Measurements from ENCODE around the gene FOXD2. TPM values are rescaled to one million over a fixed set of nuclear protein-coding genes. Genes with fewer than 3 reads are reported as not detected.

Gene FOXD2
- total RNA-seq, 1 experiment from 2014 or later: 0.07 TPM

- ChIA-PET CTCF (interaction anchor here (2.0 to 8.7 kb wide), 4 partner anchors 14 to 308 kb away, joined by 6 to 109 read pairs (median 14); partner anchors contain the start of gene FOXD2), POLR2A (no interaction called here)
- H3K27me3 Mint-ChIP-seq (ENCODE audit: low read depth): peaks cover 91% of the 10 kb centered on the region
- ATAC-seq (no peak), DNase-seq (ENCODE audit: low spot score) (no peak)
- H3K27ac Mint-ChIP-seq: no peak overlapping the region
- no peaks in the 10 kb centered on the region for H3K36me3 Mint-ChIP-seq
- no peak for TF ChIP-seq SP1 (CRISPR knock-in tag; conservative IDR thresholded peaks at IDR 0.05)
- TF ChIP-seq, protein P1, sequence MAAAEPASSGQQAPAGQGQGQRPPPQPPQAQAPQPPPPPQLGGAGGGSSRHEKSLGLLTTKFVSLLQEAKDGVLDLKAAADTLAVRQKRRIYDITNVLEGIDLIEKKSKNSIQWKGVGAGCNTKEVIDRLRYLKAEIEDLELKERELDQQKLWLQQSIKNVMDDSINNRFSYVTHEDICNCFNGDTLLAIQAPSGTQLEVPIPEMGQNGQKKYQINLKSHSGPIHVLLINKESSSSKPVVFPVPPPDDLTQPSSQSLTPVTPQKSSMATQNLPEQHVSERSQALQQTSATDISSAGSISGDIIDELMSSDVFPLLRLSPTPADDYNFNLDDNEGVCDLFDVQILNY (CRISPR knock-in tag; IDR thresholded peaks at IDR 0.05): no peak
- TF ChIP-seq, protein P2, sequence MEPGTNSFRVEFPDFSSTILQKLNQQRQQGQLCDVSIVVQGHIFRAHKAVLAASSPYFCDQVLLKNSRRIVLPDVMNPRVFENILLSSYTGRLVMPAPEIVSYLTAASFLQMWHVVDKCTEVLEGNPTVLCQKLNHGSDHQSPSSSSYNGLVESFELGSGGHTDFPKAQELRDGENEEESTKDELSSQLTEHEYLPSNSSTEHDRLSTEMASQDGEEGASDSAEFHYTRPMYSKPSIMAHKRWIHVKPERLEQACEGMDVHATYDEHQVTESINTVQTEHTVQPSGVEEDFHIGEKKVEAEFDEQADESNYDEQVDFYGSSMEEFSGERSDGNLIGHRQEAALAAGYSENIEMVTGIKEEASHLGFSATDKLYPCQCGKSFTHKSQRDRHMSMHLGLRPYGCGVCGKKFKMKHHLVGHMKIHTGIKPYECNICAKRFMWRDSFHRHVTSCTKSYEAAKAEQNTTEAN (CRISPR knock-in tag; IDR thresholded peaks at IDR 0.05): no peak
- H3K9me3 Mint-ChIP-seq: no peaks in the 10 kb centered on the region
- peaks cover 8% of the 10 kb centered on the region for H3K4me1 Mint-ChIP-seq
- peak overlapping the region; percentile 38; the same call in 1 of the 2 replicates for H3K4me3 Mint-ChIP-seq
Measured at GRCh38 chr1:47418122-47418521, 19.7 kb upstream of the FOXD2 start.

DNA sequence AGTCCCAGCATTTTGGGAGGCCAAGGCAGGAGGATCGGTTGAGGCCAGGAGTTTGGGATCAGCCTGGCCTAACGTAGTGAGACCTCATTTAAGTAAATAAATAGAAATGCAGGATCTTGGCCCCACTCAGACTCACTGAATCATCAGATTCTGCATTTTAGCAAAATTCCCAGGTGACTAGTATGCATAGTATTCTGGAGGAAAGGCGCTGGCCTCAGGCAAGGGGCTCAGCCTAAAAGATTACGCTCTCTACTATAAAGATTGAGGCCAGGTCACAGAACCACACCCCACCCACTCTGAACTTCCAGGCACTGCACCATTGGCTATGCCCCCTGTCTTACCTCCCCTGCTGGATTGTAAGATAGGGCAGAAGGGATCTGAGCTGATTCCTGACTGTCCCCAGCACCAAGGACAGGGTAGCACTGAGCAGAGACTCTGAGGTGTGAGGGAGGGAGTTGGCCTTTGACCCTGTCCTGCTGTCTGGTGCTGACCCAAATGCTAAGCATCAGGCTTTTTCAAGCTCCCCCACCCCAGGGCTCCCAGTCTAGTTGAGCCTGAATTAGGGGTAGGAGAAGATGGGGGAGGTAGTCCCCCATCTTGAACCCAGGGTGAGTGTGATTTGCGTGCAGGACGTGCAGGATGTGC lies 19.0 kb upstream of the FOXD2 start:
- peaks cover 89% of the 10 kb centered on the region for H3K27me3 Mint-ChIP-seq (ENCODE audit: low read depth)
- TF ChIP-seq ATF2 (CRISPR knock-in tag; IDR thresholded peaks at IDR 0.05; ENCODE audit: borderline replicate concordance, low read depth) (no peak), ZMAT4 (CRISPR knock-in tag; IDR thresholded peaks at IDR 0.05) (no peak), ZBTB21 (CRISPR knock-in tag; IDR thresholded peaks at IDR 0.05; ENCODE audit: borderline replicate concordance) (no peak), TCF7 (CRISPR knock-in tag; IDR thresholded peaks at IDR 0.05; ENCODE audit: low read depth) (no peak), HMGA2 (CRISPR knock-in tag; IDR thresholded peaks at IDR 0.05) (no peak), RORB (CRISPR knock-in tag; IDR thresholded peaks at IDR 0.05) (no peak), MYBL2 (CRISPR knock-in tag; IDR thresholded peaks at IDR 0.05) (no peak)
- TF ChIP-seq, protein P2 (CRISPR knock-in tag; IDR thresholded peaks at IDR 0.05): no peak
- TF ChIP-seq, protein P3, sequence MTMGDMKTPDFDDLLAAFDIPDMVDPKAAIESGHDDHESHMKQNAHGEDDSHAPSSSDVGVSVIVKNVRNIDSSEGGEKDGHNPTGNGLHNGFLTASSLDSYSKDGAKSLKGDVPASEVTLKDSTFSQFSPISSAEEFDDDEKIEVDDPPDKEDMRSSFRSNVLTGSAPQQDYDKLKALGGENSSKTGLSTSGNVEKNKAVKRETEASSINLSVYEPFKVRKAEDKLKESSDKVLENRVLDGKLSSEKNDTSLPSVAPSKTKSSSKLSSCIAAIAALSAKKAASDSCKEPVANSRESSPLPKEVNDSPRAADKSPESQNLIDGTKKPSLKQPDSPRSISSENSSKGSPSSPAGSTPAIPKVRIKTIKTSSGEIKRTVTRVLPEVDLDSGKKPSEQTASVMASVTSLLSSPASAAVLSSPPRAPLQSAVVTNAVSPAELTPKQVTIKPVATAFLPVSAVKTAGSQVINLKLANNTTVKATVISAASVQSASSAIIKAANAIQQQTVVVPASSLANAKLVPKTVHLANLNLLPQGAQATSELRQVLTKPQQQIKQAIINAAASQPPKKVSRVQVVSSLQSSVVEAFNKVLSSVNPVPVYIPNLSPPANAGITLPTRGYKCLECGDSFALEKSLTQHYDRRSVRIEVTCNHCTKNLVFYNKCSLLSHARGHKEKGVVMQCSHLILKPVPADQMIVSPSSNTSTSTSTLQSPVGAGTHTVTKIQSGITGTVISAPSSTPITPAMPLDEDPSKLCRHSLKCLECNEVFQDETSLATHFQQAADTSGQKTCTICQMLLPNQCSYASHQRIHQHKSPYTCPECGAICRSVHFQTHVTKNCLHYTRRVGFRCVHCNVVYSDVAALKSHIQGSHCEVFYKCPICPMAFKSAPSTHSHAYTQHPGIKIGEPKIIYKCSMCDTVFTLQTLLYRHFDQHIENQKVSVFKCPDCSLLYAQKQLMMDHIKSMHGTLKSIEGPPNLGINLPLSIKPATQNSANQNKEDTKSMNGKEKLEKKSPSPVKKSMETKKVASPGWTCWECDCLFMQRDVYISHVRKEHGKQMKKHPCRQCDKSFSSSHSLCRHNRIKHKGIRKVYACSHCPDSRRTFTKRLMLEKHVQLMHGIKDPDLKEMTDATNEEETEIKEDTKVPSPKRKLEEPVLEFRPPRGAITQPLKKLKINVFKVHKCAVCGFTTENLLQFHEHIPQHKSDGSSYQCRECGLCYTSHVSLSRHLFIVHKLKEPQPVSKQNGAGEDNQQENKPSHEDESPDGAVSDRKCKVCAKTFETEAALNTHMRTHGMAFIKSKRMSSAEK (CRISPR knock-in tag; IDR thresholded peaks at IDR 0.05; ENCODE audit: borderline replicate concordance): no peak
- no peak overlapping the region for H3K27ac Mint-ChIP-seq
- H3K36me3 Mint-ChIP-seq: no peaks in the 10 kb centered on the region
- ATAC-seq (no peak), DNase-seq (ENCODE audit: low spot score) (no peak)
- H3K9me3 Mint-ChIP-seq: no peaks in the 10 kb centered on the region
- POLR2A ChIA-PET: no interaction called here
- H3K4me1 Mint-ChIP-seq: peaks cover 8% of the 10 kb centered on the region
- CTCF ChIA-PET: interaction anchor here (0.5 to 8.7 kb wide), 7 partner anchors 14 to 307 kb away, joined by 3 to 109 read pairs (median 6); partner anchors contain the start of gene FOXD2
- no peak overlapping the region for H3K4me3 Mint-ChIP-seq

Data from WTC11 (cell line).